AG09309 (cell line): Measurements from ENCODE around the gene FUT6.
"Not testable (repeated sequence)": the region's sequence is repeated elsewhere in the genome, so short reads cannot be mapped to it uniquely, and the experiment has no call there.

Experiments used
- DNase-seq: peaks from one replicate; pipeline ENCODE4 v3.0.0-alpha.2; 2010; ENCODE audit warnings: low read depth
- H3K4me3 ChIP-seq: 2 replicates; pipeline ENCODE4 v1.5.1; 2011; ENCODE audit warnings: mild to moderate bottlenecking, low read depth, low read length, moderate library complexity; ENCODE audit not compliant: control insufficient read depth
- CTCF ChIP-seq: IDR thresholded peaks from 2 replicates; pipeline ENCODE4 v1.5.1; 2011; ENCODE audit warnings: mild to moderate bottlenecking, low read depth, low read length, inconsistent platforms; ENCODE audit not compliant: insufficient read depth, control insufficient read depth; ENCODE audit errors: missing control alignments

FUT6 gene

GRCh38 chr19:5787409-5788182 is 51.9 kb downstream of the FUT6 start:
- DNase-seq: no peak
- H3K4me3 ChIP-seq: no peak overlapping the region
- no peak for TF ChIP-seq CTCF

GRCh38 chr19:5786593-5787408 is 52.7 kb downstream of the FUT6 start:
- H3K4me3 ChIP-seq: no peak overlapping the region
- TF ChIP-seq CTCF: no peak
- no peak for DNase-seq

GRCh38 chr19:5785423-5785822 is 54.1 kb downstream of the FUT6 start:
- TF ChIP-seq CTCF: no peak
- DNase-seq: no peak
- H3K4me3 ChIP-seq: no peak overlapping the region

- no peak for TF ChIP-seq CTCF
- no peak for DNase-seq
- no peak within 1 kb of the TSS for H3K4me3 ChIP-seq
Observed at GRCh38 chr19:5784581-5785147, 54.8 kb downstream of the FUT6 start, which contains the start of gene PRR22. Gene PRR22 (minus strand): TSS chr19:5784746. CDS start chr19:5784660, 86 bp downstream.

- DNase-seq: no peak
- TF ChIP-seq CTCF: no peak
- H3K4me3 ChIP-seq: no peak overlapping the region
Observed at GRCh38 chr19:5782945-5783919, 56.3 kb downstream of the FUT6 start.

- no peak for DNase-seq
- TF ChIP-seq CTCF: no peak
- no peak overlapping the region for H3K4me3 ChIP-seq
Observed at GRCh38 chr19:5782322-5782721, 57.2 kb downstream of the FUT6 start.

- not testable (repeated sequence) for DNase-seq, H3K4me3 ChIP-seq
Observed at GRCh38 chr19:5780916-5781315, 58.6 kb downstream of the FUT6 start.
